Umbilical cord (tissue), 2 donors: ENCODE results near the gene TBCD. TPM values are rescaled to one million over a fixed set of nuclear protein-coding genes. Genes with fewer than 3 reads are reported as not detected.
A peak's percentile ranks its signal among the peaks of the same experiment; 100 is the strongest.

Experiments used
- DNase-seq: peaks from one replicate; pipeline ENCODE4 v3.0.0-alpha.2; 2015; ENCODE audit warnings: low spot score
- total RNA-seq: library from RNA; depleted of rRNA; stranded (reverse); fragments of >200 nt; gene quantifications from one replicate; pipeline ENCODE4 v1.2.3, GENCODE V29; 2014; ENCODE audit warnings: low replicate concordance; ENCODE audit not compliant: insufficient read depth

Gene TBCD
- total RNA-seq, 1 donor from 2014 or later: 25.8 TPM

DNA sequence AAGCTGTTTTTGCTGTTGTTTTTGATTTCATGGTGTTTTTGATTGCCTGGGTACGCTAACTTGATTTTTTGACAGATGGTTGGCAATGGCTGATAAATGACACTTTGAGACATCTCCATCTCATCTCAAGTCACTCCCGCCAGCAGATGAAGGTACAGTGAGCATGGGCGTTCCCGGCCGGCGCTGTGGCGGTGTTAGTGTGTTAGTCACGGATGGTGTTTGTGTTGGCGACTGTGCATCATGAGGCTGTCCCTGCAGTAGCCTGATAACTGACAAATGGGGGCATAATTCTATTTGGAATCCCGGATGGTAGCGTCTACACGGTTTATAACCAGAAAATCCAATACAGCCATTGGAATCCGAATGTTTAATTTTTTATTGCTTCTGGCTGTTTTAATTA lies 169.6 kb downstream of the TBCD start:
- DNase-seq: no peak

DNA sequence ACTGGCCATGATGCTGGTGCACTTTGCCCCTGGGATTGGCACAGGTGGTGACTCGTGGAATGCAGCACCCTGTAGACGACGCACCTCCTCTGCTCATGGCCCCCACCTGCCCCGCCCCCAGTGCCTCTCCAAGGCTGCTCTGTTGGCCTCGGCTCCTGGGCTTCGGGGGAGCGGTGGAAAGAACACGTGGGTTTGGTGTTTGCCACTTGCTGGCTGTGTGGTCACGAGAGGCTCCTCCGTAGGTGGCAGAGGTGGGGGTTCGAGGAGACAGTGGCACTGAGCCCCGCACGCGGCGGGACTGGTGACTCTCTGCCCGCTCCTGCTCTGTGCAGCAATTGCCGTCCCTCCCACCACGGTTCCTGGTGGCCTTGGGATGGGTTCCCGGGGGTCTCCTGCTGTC lies 170.8 kb downstream of the TBCD start:
- no peak for DNase-seq

DNA sequence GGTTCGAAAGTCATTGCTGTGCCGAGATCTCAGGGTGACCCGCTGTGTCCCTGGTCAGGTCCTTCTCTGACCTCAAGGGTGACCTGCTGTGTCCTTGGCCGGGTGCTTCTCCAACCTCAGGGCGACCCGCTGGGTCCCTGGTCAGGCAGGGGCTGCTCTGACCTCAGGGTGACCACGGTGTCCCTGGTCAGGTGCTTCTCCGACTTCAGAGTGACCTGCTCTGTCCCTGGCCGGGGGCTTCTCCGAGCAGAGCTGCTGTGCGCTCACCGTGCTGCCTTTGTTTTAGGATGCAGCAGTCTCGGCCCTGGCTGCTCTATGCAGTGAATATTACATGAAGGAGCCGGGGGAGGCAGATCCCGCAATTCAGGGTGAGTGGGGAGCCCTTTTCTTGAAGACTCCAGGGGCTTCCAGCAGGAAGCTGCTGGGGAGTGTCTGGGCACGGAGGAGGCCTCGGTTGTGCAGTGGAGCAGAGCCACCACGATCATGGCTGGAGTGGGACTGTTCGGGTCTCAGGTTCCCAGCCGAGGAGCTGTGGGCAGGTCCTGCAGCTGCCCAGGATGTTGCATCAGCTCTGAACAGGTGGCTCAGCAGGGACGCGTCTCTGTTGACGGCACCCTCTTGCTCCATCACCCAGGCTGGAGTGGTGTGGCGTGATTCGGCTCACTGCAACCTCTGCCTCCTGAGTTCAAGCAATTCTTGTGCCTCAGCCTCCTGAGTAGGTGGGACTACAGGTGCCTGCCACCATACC lies 171.7 kb downstream of the TBCD start:
- no peak for DNase-seq

DNA sequence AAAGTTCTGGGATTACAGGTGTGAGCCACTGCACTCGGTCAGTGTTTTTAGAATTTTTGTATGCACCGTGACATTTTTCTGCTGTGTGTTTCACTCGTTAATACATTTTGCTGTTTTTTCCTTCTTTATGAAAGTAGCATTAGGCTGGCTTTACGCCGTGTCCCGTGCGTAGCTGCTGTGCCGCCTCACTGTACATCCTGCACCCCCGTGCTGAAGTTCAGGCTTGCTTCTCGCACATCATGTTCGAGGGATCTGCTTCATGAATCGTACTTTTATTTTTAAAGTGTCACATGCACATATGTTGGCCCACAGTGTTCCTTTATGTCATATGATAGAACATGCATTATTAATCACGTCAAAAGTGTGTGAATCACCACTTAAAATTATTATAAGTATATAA lies 172.3 kb downstream of the TBCD start:
- no peak for DNase-seq

DNA sequence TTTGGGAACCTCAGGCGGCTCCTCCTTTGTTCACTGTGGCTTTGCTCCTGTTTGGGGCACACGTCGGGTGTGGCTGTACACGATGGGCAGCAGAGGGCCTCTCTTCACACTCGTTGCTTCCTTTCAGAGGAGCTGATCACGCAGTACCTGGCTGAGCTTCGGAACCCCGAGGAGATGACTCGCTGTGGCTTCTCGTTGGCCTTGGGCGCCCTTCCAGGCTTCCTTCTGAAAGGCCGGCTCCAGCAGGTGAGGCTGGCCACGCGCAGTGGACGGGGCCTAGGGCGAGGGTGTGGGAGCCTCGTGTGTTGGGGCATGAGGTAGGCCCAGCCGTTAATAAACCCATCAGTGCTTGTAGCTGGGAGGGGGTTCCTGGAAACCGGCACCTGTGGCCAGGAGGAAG lies 172.9 kb downstream of the TBCD start:
- DNase-seq: no peak

DNA sequence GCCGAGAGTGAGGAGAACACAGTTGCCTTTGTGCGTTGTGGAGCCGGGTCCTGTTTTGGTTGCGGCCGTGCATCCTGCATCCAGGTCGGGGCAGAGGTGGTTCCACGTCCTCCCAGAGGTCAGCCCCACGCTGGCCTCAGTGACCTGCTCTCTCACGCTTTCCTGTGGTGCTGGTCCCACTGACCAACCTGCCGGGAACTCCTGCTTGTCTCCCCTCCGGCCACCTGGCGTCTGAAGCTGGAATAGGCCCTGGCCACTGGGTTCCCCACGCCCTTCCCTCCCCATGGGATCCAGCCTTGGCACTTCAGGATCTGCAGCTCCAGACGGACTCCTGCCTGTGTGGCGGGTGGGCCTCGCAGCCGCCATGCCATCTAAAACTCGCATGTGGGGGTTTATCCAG lies 173.5 kb downstream of the TBCD start:
- DNase-seq: no peak

DNA sequence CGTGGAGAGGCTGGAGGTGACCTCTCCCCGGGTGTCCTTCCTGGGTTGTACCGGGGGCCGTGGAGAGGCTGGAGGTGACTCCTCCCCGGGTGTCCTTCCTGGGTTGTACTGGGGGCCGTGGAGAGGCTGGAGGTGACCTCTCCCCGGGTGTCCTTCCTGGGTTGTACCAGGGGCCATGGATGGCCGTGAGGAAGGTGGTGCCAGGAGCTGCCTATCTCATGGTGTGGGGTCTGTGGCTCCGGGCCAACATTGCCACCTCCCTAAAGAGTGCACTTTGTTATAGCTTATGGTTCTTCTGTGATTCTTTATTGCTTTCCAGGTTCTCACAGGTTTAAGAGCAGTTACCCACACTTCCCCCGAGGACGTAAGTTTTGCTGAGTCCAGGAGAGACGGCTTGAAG lies 174.2 kb downstream of the TBCD start:
- no peak for DNase-seq

DNA sequence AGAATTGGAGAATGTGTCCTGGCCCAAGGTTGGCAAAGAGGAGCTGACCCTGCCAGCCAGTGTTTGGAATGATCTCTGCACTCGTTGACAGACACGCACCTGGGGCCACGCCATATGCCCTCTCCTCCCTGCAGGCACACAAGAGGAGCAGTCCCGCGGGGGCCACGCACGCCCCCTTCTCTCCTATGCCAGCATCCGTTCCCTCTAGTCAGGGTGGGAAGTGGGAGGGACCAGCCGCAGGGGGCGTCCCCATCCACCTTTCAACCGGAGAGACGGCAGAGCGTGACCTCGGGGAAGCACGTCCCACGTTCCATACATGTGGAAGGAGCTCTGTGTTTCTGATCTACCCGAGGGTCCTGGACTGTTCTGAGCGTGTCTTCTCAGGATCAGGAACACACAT lies 174.9 kb downstream of the TBCD start:
- no peak for DNase-seq

DNA sequence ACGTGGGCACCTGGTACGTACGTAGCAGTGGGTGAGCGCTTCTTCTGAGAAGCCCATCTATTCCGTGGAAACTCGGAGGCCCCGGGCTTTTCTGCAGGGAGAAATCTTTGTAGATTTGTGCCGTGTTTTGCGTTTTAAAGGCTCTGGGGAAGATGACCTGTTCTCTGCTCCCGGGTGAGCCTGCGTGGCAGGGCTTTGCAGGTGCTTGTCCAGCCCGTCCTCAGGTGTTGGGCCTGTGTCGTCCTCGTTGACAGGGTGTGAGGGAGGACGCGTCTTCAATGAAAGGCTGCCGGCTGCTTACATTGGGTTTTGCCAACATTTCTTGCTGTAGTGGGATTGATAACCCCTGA lies 175.4 kb downstream of the TBCD start:
- DNase-seq: no peak

- no peak for DNase-seq
Measured at GRCh38 chr17:82927661-82928601, 176.1 kb downstream of the TBCD start.

- no peak for DNase-seq
Measured at GRCh38 chr17:82929011-82929622, 177.3 kb downstream of the TBCD start.

GRCh38 chr17:82929676-82930042 lies 177.8 kb downstream of the TBCD start:
- DNase-seq: no peak

DNA sequence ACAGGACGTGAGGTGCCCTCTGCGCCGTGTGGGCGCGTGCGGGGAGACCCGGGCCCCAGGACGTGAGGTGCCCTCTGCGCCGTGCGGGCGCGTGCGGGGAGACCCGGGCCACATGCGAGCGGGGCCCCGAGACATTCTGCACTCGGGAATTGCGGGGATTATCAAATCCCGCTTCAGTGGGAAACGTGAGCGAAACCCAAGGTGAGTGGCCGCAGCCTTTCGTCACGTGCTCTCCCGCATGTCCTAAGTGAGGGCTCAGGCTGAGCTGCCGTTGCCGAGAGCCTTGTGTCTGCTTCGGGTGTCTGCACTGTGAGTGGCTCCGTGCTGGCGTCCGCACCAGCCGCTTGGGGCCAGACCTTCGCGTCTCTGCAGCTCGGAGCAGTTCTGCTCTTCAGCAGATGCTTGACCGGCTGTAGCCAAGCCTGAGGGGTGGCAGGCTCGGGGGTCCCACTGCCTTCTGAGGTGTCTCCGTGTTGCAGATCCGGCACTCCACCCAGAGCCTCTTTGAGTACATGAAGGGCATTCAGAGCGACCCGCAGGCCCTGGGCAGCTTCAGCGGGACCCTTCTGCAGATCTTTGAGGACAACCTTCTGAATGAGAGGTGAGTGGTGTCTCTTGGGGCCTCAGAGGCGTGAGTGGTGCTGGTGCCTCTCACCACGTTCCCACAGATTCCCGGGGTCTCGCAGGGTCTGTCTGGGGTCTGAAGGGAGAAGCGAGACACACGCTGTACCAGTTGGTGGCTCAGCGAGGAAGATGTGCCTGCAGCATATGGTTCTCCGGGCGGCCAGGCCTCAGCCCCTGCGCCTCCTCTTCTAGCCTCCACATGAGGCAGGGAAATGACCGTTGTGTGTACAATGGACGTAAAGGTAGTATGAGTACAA lies 178.4 kb downstream of the TBCD start:
- DNase-seq: no peak

DNA sequence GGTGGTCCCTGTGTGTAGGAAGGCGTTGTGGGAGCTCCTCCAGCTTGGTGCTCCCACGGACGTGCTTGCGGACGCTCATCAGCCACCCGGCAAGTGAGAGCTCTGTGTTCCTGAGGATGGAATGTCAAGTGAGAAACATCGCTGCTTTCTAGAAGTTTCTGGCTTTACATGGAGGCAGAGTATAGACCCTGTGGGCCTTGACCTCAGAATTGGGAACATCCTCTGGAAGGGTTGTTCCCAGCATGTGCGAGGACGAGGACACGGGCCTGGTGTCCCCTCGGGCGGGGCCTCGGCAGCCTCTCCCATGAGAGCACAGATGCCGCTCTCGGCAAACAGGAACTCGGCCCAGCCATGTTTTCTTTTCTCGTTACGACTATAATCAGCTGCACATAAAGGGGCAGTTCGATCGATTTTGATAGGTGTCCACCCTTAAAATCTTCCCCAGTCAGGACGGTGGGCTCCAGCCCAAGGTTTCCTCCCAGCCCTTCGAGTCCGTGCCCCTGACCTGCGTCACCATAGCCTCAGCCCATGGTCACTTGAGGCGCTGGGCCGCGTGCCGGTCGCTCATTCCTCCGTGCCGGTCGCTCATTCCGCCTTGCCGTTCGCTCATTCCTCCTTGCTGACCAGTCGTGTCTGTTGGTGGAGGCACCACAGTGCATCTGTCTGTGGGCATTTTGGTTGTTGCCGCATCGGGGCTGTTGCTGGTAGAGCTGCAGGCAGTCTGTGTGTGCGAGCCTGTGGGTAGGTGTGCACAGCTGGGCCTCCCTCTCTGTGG lies 179.2 kb downstream of the TBCD start:
- no peak for DNase-seq

- peak; percentile 61 for DNase-seq
Measured at GRCh38 chr17:82931699-82932517, 180.0 kb downstream of the TBCD start.

GRCh38 chr17:82932518-82933310 lies 180.8 kb downstream of the TBCD start:
- DNase-seq: no peak

DNA sequence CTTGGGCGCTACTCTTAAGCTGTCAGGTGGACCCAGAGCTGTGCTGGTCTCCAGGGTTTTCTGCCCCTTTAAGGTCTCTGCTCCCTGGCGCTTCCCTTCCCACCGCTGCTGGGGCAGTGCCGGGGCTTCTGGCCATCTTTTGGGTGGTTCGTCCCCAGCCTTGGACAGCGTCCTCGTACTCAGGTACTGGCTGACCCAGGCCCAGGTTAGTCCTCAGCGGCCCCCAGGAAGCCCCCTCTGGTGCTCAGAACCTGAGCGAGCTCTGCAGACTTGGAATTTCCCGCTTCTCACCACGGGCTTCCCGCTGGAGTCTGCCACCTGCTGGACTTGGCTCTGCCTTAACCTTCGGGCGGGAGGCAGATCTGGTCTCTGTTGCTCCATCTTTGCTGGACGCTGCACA lies 182.0 kb downstream of the TBCD start:
- no peak for DNase-seq

- DNase-seq: no peak
Measured at GRCh38 chr17:82935966-82936767, 184.3 kb downstream of the TBCD start.
